K562 (cell line): ENCODE data around the gene BACE1-AS. TPM values are rescaled to one million over a fixed set of nuclear protein-coding genes. Genes with fewer than 3 reads are reported as not detected.

Experiments used
- ATAC-seq: fragments of 200-7000 bp; cut with Tn5 transposase; 3 replicates; pipeline ENCODE4 v1.9.1; 2020; ENCODE audit warnings: moderate library complexity
- BruUV-seq: library from RNA; stranded (reverse); fragments of 400-500 nt; replicated peaks from 2 replicates; lab custom pipeline; 2021; lab: Mats Ljungman, UMichigan
- CTCF ChIA-PET: fragments of 300-600 bp; formaldehyde crosslinking; extraction: SDS; loops from one replicate; lab custom pipeline; 2021; ENCODE audit warnings: low intra/inter-chr PET ratio; lab: Yijun Ruan, JAX
- POLR2A ChIA-PET: fragments of 300-600, 350-650 bp; sonication (Branson Sonifier 250); formaldehyde crosslinking; extraction: SDS; loops from one replicate; lab custom pipeline; 2021; ENCODE audit warnings: antibody characterized with exemption, inconsistent platforms; lab: Yijun Ruan, JAX
- DNase-seq, 4 experiments: peaks; one replicate each; pipeline versions ENCODE4 v3.0.0 to v3.0.0-alpha.2; 2011 to 2018; ENCODE audit warnings: low spot score in 3 of 4, mixed read lengths in 3 of 4; ENCODE audit errors: extremely low read depth in 1 of 4
- FAIRE-seq: peaks from 2 replicates; lab custom pipeline; 2011; peaks lifted over from hg19 to GRCh38; lab: Jason Lieb, UNC
- H2AFZ ChIP-seq: 2 replicates; pipeline ENCODE4 v1.6.0; 2011; ENCODE audit warnings: low read depth, low read length, control low read depth, inconsistent platforms
- H3K27ac ChIP-seq: fragments of 200-600 bp; 3 replicates; pipeline ENCODE4 v1.8.0; 2011; ENCODE audit warnings: low read depth, mild to moderate bottlenecking, control low read depth, inconsistent platforms, low read length, moderate library complexity, mixed read lengths; ENCODE audit errors: extremely low read depth
- H3K27me3 ChIP-seq, 2 experiments: fragments of 300-600 bp in 1 of 2; 2 replicates in 1 of 2; 3 replicates in 1 of 2; pipeline versions ENCODE4 v1.6.0 to v1.8.0; 2011; ENCODE audit warnings: inconsistent platforms in 2 of 2, low read length in 2 of 2, mild to moderate bottlenecking in 1 of 2, mixed read lengths in 1 of 2, moderate library complexity in 1 of 2; ENCODE audit not compliant: control insufficient read depth in 2 of 2, insufficient read depth in 2 of 2
- H3K36me3 ChIP-seq: fragments of 300-600 bp; 3 replicates; pipeline ENCODE4 v1.8.0; 2011; ENCODE audit warnings: mild to moderate bottlenecking, low read length, inconsistent platforms; ENCODE audit not compliant: control insufficient read depth, insufficient read depth
- H3K4me1 ChIP-seq, 2 experiments: fragments of 200-600 bp in 1 of 2; replicated peaks in 1 of 2; 2 replicates in 1 of 2; 3 replicates in 1 of 2; pipeline versions ENCODE4 v1.5.1 to v1.8.0; 2011; ENCODE audit warnings: inconsistent platforms in 2 of 2, low read length in 2 of 2, mild to moderate bottlenecking in 1 of 2, mixed read lengths in 1 of 2, moderate library complexity in 1 of 2; ENCODE audit not compliant: control insufficient read depth in 2 of 2, insufficient read depth in 2 of 2
- H3K4me2 ChIP-seq: 2 replicates; pipeline ENCODE4 v1.6.1; 2011; ENCODE audit warnings: low read length, control low read depth, inconsistent platforms, mixed read lengths; ENCODE audit not compliant: insufficient read depth
- H3K4me3 ChIP-seq: fragments of 200-600 bp; sonication (generic), shearing (Covaris generic); 2 replicates; pipeline ENCODE4 v1.5.1; 2016; ENCODE audit warnings: control low read depth, inconsistent platforms
- H3K79me2 ChIP-seq: fragments of 200-600 bp; 3 replicates; pipeline ENCODE4 v1.8.0; 2011; ENCODE audit warnings: low read length, inconsistent platforms; ENCODE audit not compliant: control insufficient read depth, insufficient read depth
- H3K9ac ChIP-seq, 2 experiments: 2 replicates each; pipeline versions ENCODE4 v1.6.0 to v1.6.1; 2011; ENCODE audit warnings: low read depth in 2 of 2, low read length in 2 of 2, control low read depth in 1 of 2, inconsistent platforms in 1 of 2, mild to moderate bottlenecking in 1 of 2, mixed read lengths in 1 of 2; ENCODE audit not compliant: insufficient read depth in 1 of 2
- H3K9me1 ChIP-seq: one replicate; pipeline ENCODE4 v1.6.0; 2011; ENCODE audit warnings: inconsistent platforms, mild to moderate bottlenecking, low read length, moderate library complexity; ENCODE audit not compliant: control insufficient read depth, insufficient read depth
- H3K9me3 ChIP-seq: replicated peaks from 2 replicates; pipeline ENCODE4 v1.5.1; 2011; ENCODE audit warnings: low read depth, low read length, inconsistent platforms; ENCODE audit not compliant: control insufficient read depth, insufficient read depth
- H4K20me1 ChIP-seq: replicated peaks from 2 replicates; pipeline ENCODE4 v1.6.1; 2011; ENCODE audit warnings: low read length, inconsistent platforms, mixed read lengths; ENCODE audit not compliant: control insufficient read depth, insufficient read depth
- BCLAF1 ChIP-seq, 2 experiments: fragments of 450-650 bp in 1 of 2; IDR thresholded peaks; 2 replicates each; pipeline ENCODE4 v1.6.1; 2011 to 2017; ENCODE audit warnings: low read depth in 2 of 2, antibody characterized with exemption in 1 of 2, borderline replicate concordance in 1 of 2, low read length in 1 of 2, mild to moderate bottlenecking in 1 of 2, mixed read lengths in 1 of 2; ENCODE audit not compliant: control insufficient read depth in 1 of 2
- CEBPB ChIP-seq: fragments of 450-650 bp; IDR thresholded peaks from 2 replicates; pipeline ENCODE4 v1.6.1; 2016; ENCODE audit warnings: missing genetic modification characterization, missing compliant biosample characterization
- CHAMP1 ChIP-seq: fragments of 450-650 bp; IDR thresholded peaks from 2 replicates; pipeline ENCODE4 v1.6.1; 2016; ENCODE audit warnings: mild to moderate bottlenecking
- FOSL1 ChIP-seq: fragments of 200-800 bp; sonication (Bioruptor generic); conservative IDR thresholded peaks from 2 replicates; pipeline ENCODE4 v1.6.1; 2016; ENCODE audit warnings: missing genetic modification characterization, missing compliant biosample characterization
- HINFP ChIP-seq: fragments of 450-650 bp; conservative IDR thresholded peaks from 2 replicates; pipeline ENCODE4 v1.6.1; 2016; ENCODE audit warnings: missing genetic modification characterization, low read depth, mild to moderate bottlenecking, control low read depth, missing compliant biosample characterization
- RBM34 ChIP-seq: fragments of 200-400 bp; formaldehyde crosslinking; IDR thresholded peaks from 2 replicates; pipeline ENCODE4 v1.6.1; 2018; ENCODE audit warnings: low read length, borderline replicate concordance; ENCODE audit not compliant: insufficient read depth
- SAFB ChIP-seq: fragments of 200-400 bp; formaldehyde crosslinking; IDR thresholded peaks from 2 replicates; pipeline ENCODE4 v1.6.1; 2017; ENCODE audit warnings: low read depth, low read length, borderline replicate concordance
- SP2 ChIP-seq: IDR thresholded peaks from 2 replicates; pipeline ENCODE4 v1.6.1; 2011; ENCODE audit warnings: mild to moderate bottlenecking, low read depth, low read length, moderate library complexity; ENCODE audit not compliant: poor library complexity, severe bottlenecking; ENCODE audit errors: extremely low read depth
- ZNF224 ChIP-seq: sonication (generic); formaldehyde crosslinking; IDR thresholded peaks from 2 replicates; pipeline ENCODE4 v1.8.0; 2022; ENCODE audit warnings: mild to moderate bottlenecking, missing genetic modification reagents
- ZNF431 ChIP-seq: sonication (generic); formaldehyde crosslinking; IDR thresholded peaks from 2 replicates; pipeline ENCODE4 v1.8.0; 2022; ENCODE audit warnings: mild to moderate bottlenecking, missing genetic modification reagents
- WGBS: fragments of 100-300 bp; shearing (Covaris generic); methylation state at CpG from one replicate; pipeline ENCODE4 v1.1.6; 2016; ENCODE audit warnings: low coverage, mixed read lengths; ENCODE audit not compliant: insufficient coverage; ENCODE audit errors: missing lambda C conversion rate; 5-methylcytosine and 5-hydroxymethylcytosine counted together
- in situ Hi-C: fragments of 300-500 bp; cut with MboI; formaldehyde crosslinking; loops from 4 replicates; pipeline ENCODE4 v1.15.0; 2018; ENCODE audit warnings: inconsistent platforms, mixed read lengths
- intact Hi-C: fragments of 100-400 bp; cut with micrococcal nuclease; formaldehyde crosslinking; loops from 2 replicates; pipeline ENCODE4 v1.14.2; 2022
- polyA plus RNA-seq, 8 experiments: library from polyadenylated mRNA; depleted of rRNA in 4 of 8; stranded (reverse) in 5 of 8; unstranded in 3 of 8; fragments of >200 nt; fragmentation: Nextera tagmentation in 2 of 8; fragmentation: Illumina TruSeq in 1 of 8; extraction: Ambion mirVana in 2 of 8; extraction: Trizol in 1 of 8; gene quantifications; 2 replicates each; pipeline versions ENCODE4 v1.2.1 to v1.2.3, GENCODE V29; 2011 to 2014; ENCODE audit warnings: inconsistent platforms in 1 of 8, missing spikeins in 1 of 8
- total RNA-seq, 7 experiments: library from RNA; depleted of rRNA in 6 of 7; stranded (reverse); fragments of >200 nt in 6 of 7; fragmentation: Illumina TruSeq in 2 of 7; extraction: Trizol in 2 of 7; gene quantifications; 2 replicates each; pipeline versions ENCODE4 v1.2.1 to v1.2.3, GENCODE V29; 2011 to 2021; ENCODE audit warnings: low replicate concordance in 1 of 7

Gene BACE1-AS
- total and polyA plus RNA-seq, 9 of the 15 experiments (the other 6 are each of a cell fraction or from before 2014, with no cell fraction given) = 2.2 to 8.2 (median 3.8) TPM

- POLR2A ChIA-PET = interaction anchor here (0.7 to 1.8 kb wide), 2 partner anchors 19 to 138 kb away, joined by 3 to 5 read pairs; partner anchors contain the start of gene CEP164
- Histone ChIP-seq H3K9ac (no peak overlapping the region), H3K9me1 (no peaks in the 10 kb centered on the region), H3K27ac (no peak overlapping the region), H3K36me3 (no peaks in the 10 kb centered on the region), H3K4me3 (no peak overlapping the region), H3K27me3 (peaks cover 18 to 50% of the 10 kb centered on the region in 2 experiments), H3K4me2 (no peak overlapping the region), H3K4me1 (peaks cover 0 to under 1% of the 10 kb centered on the region in 2 experiments; a peak in 2 of 5 replicates), H3K9me3 (no peaks in the 10 kb centered on the region), H4K20me1 (peaks cover 3% of the 10 kb centered on the region; the same call in 1 of the 2 replicates), H3K79me2 (no peaks in the 10 kb centered on the region), H2AFZ (no peak overlapping the region)
- CTCF ChIA-PET = no interaction called here
- DNase-seq (no peak), FAIRE-seq (no peak), ATAC-seq (no peak)
- intact Hi-C loops (no loop called here), in situ Hi-C loops (no loop called here)
- WGBS = 16% methylated on average over 7 of the region's 7 CpGs
- TF ChIP-seq BCLAF1 (IDR thresholded peaks at IDR 0.05; ENCODE audit: borderline replicate concordance in 1 of 2, control insufficient read depth in 1 of 2, low read depth in 2 of 2, low read length in 1 of 2) = no peak
- TF ChIP-seq SP2 = no peak
- no peak for TF ChIP-seq CEBPB (tag)
- no peak for TF ChIP-seq RBM34
- TF ChIP-seq CHAMP1 = no peak
- no peak for TF ChIP-seq FOSL1 (tag)
- no peak for TF ChIP-seq SAFB
- TF ChIP-seq ZNF224 (CRISPR knock-in tag) = no peak
- TF ChIP-seq ZNF431 = no peak
- TF ChIP-seq HINFP (tag) = no peak
- BruUV-seq = no TSS peak
These were observed 18.2 kb downstream of the BACE1-AS start for GRCh38 chr11:117309310-117309709.
